H9 (cell line): Measurements from ENCODE around the gene POLR2J. TPM values are rescaled to one million over a fixed set of nuclear protein-coding genes. Genes with fewer than 3 reads are reported as not detected.
"Not testable (repeated sequence)": the region's sequence is repeated elsewhere in the genome, so short reads cannot be mapped to it uniquely, and the experiment has no call there.

Experiments
- DNase-seq: peaks from one replicate; pipeline ENCODE4 v3.0.0-alpha.2; 2017
- H2AFZ ChIP-seq: one replicate; pipeline ENCODE4 v1.6.1; 2013; ENCODE audit warnings: mild to moderate bottlenecking, low read length, control low read depth, moderate library complexity
- H2AK5ac ChIP-seq: 2 replicates; pipeline ENCODE4 v1.6.1; 2013; ENCODE audit warnings: low read length, control low read depth, mixed read lengths; ENCODE audit not compliant: insufficient read length
- H2BK120ac ChIP-seq: one replicate; pipeline ENCODE4 v1.6.1; 2013; ENCODE audit warnings: low read depth, mild to moderate bottlenecking, low read length, control low read depth, inconsistent platforms; ENCODE audit not compliant: poor library complexity, severe bottlenecking
- H2BK12ac ChIP-seq: 2 replicates; pipeline ENCODE4 v1.6.1; 2013; ENCODE audit warnings: low read length, control low read depth, mixed read lengths, low read depth; ENCODE audit not compliant: insufficient read length
- H2BK15ac ChIP-seq: 2 replicates; pipeline ENCODE4 v1.6.1; 2013; ENCODE audit warnings: low read depth, low read length, control low read depth
- H2BK20ac ChIP-seq: one replicate; pipeline ENCODE4 v1.6.1; 2013; ENCODE audit warnings: low read depth, mild to moderate bottlenecking, low read length, control low read depth, inconsistent platforms; ENCODE audit not compliant: poor library complexity, severe bottlenecking
- H2BK5ac ChIP-seq: 2 replicates; pipeline ENCODE4 v1.6.1; 2013; ENCODE audit warnings: low read length, control low read depth, mixed read lengths; ENCODE audit not compliant: insufficient read length
- H3K14ac ChIP-seq: 2 replicates; pipeline ENCODE4 v1.6.1; 2013; ENCODE audit warnings: low read length, control low read depth; ENCODE audit not compliant: insufficient read depth
- H3K18ac ChIP-seq: 2 replicates; pipeline ENCODE4 v1.6.1; 2013; ENCODE audit warnings: low read depth, mild to moderate bottlenecking, mixed read lengths, low read length, control low read depth; ENCODE audit not compliant: insufficient read length
- H3K23ac ChIP-seq: 2 replicates; pipeline ENCODE4 v1.6.1; 2013; ENCODE audit warnings: low read length, control low read depth, mixed read lengths, low read depth; ENCODE audit not compliant: insufficient read length
- H3K23me2 ChIP-seq: 2 replicates; pipeline ENCODE4 v1.6.1; 2013; ENCODE audit warnings: low read depth, mild to moderate bottlenecking, mixed read lengths, low read length, control low read depth; ENCODE audit not compliant: insufficient read length, poor library complexity, severe bottlenecking
- H3K27ac ChIP-seq: 2 replicates; pipeline ENCODE4 v1.5.1; 2013; ENCODE audit warnings: low read length, control low read depth, mixed read lengths, low read depth; ENCODE audit not compliant: insufficient read length
- H3K27me3 ChIP-seq: 2 replicates; pipeline ENCODE4 v1.6.1; 2013; ENCODE audit warnings: low read length, control low read depth, inconsistent platforms; ENCODE audit not compliant: insufficient read depth
- H3K4ac ChIP-seq: 2 replicates; pipeline ENCODE4 v1.6.1; 2013; ENCODE audit warnings: low read depth, mild to moderate bottlenecking, control low read depth, inconsistent platforms, low read length, moderate library complexity
- H3K4me1 ChIP-seq: 2 replicates; pipeline ENCODE4 v1.6.1; 2013; ENCODE audit warnings: low read length, control low read depth, inconsistent platforms; ENCODE audit not compliant: insufficient read depth
- H3K4me2 ChIP-seq: 2 replicates; pipeline ENCODE4 v1.6.1; 2013; ENCODE audit warnings: low read length, control low read depth, mixed read lengths; ENCODE audit not compliant: insufficient read length, insufficient read depth
- H3K56ac ChIP-seq: 2 replicates; pipeline ENCODE4 v1.6.1; 2013; ENCODE audit warnings: low read depth, mild to moderate bottlenecking, mixed read lengths, low read length, control low read depth; ENCODE audit not compliant: insufficient read length
- H3K79me1 ChIP-seq: 2 replicates; pipeline ENCODE4 v1.6.1; 2013; ENCODE audit warnings: low read depth, mild to moderate bottlenecking, moderate library complexity, low read length, control low read depth, inconsistent platforms; ENCODE audit not compliant: insufficient read depth, poor library complexity, severe bottlenecking
- H3K79me2 ChIP-seq: 2 replicates; pipeline ENCODE4 v1.6.1; 2013; ENCODE audit warnings: low read length, control low read depth, inconsistent platforms; ENCODE audit not compliant: insufficient read depth
- H3K9ac ChIP-seq: 2 replicates; pipeline ENCODE4 v1.6.1; 2013; ENCODE audit warnings: low read length, control low read depth, mixed read lengths; ENCODE audit not compliant: insufficient read length; ENCODE audit errors: extremely low read depth
- H3K9me3 ChIP-seq: one replicate; pipeline ENCODE4 v1.6.1; 2013; ENCODE audit warnings: low read depth, low read length, inconsistent platforms; ENCODE audit not compliant: control insufficient read depth
- H3T11ph ChIP-seq: one replicate; pipeline ENCODE4 v1.6.1; 2013; ENCODE audit warnings: mild to moderate bottlenecking, low read length, control low read depth, inconsistent platforms
- H4K20me1 ChIP-seq: one replicate; pipeline ENCODE4 v1.6.1; 2013; ENCODE audit not compliant: control insufficient read depth, insufficient read length, insufficient read depth
- H4K5ac ChIP-seq: 2 replicates; pipeline ENCODE4 v1.6.1; 2013; ENCODE audit warnings: low read depth, mild to moderate bottlenecking, mixed read lengths, low read length, control low read depth; ENCODE audit not compliant: insufficient read length
- H4K8ac ChIP-seq: replicated peaks from 2 replicates; pipeline ENCODE4 v1.6.1; 2013; ENCODE audit warnings: low read length, control low read depth, mixed read lengths, low read depth; ENCODE audit not compliant: insufficient read length
- H4K91ac ChIP-seq: 2 replicates; pipeline ENCODE4 v1.6.1; 2013; ENCODE audit warnings: low read depth, mild to moderate bottlenecking, moderate library complexity, mixed read lengths, low read length, control low read depth; ENCODE audit not compliant: insufficient read length
- H3K27ac Mint-ChIP-seq, 3 experiments: 2 replicates in 2 of 3; 3 replicates in 1 of 3; pipeline ENCODE4 v1.8.0; 2020 to 2021; ENCODE audit warnings: mixed read lengths in 3 of 3, mild to moderate bottlenecking in 1 of 3, moderate library complexity in 1 of 3
- H3K27me3 Mint-ChIP-seq: 2 replicates; pipeline ENCODE4 v1.8.0; 2021; ENCODE audit warnings: low read depth, mild to moderate bottlenecking, moderate library complexity, mixed read lengths
- H3K36me3 Mint-ChIP-seq, 3 experiments: 2 replicates in 2 of 3; 3 replicates in 1 of 3; pipeline ENCODE4 v1.8.0; 2020 to 2021; ENCODE audit warnings: low read depth in 3 of 3, mixed read lengths in 3 of 3; ENCODE audit not compliant: insufficient read depth in 1 of 3
- H3K4me1 Mint-ChIP-seq, 2 experiments: 2 replicates each; pipeline ENCODE4 v1.8.0; 2020; ENCODE audit warnings: mixed read lengths in 2 of 2
- H3K4me3 Mint-ChIP-seq, 2 experiments: 2 replicates in 1 of 2; 3 replicates in 1 of 2; pipeline ENCODE4 v1.8.0; 2020 to 2021; ENCODE audit warnings: mild to moderate bottlenecking in 2 of 2, mixed read lengths in 2 of 2, moderate library complexity in 1 of 2
- H3K9me3 Mint-ChIP-seq, 2 experiments: 2 replicates in 1 of 2; 3 replicates in 1 of 2; pipeline ENCODE4 v1.8.0; 2020; ENCODE audit warnings: mild to moderate bottlenecking in 2 of 2, mixed read lengths in 2 of 2, moderate library complexity in 1 of 2
- WGBS: extraction: QIAGEN DNeasy Blood & Tissue Kit; methylation state at CpG from one replicate; pipeline ENCODE4 v1.1.7; 2013; ENCODE audit warnings: missing lambda C conversion rate, low lambda C conversion rate, mixed read lengths; ENCODE audit not compliant: insufficient read length; ENCODE audit errors: extremely low coverage; 5-methylcytosine and 5-hydroxymethylcytosine counted together
- total RNA-seq: library from RNA; stranded (reverse); gene quantifications from 2 replicates; pipeline ENCODE4 v1.2.1, GENCODE V29; 2021

POLR2J gene
- total RNA-seq, 1 experiment from 2014 or later, result 58.5 TPM

GRCh38 chr7:102503141-102503540 is 24.4 kb upstream of the POLR2J start:
- not testable (repeated sequence) for H3K18ac ChIP-seq, H2BK15ac ChIP-seq, H4K91ac ChIP-seq, DNase-seq, H3K9me3 Mint-ChIP-seq, H2BK12ac ChIP-seq, H4K8ac ChIP-seq, H4K20me1 ChIP-seq, H3K4ac ChIP-seq, H2BK120ac ChIP-seq, H3K79me1 ChIP-seq, H2BK5ac ChIP-seq, H2BK20ac ChIP-seq, H2AK5ac ChIP-seq, H3K23ac ChIP-seq, H3K4me3 Mint-ChIP-seq, H3K27ac Mint-ChIP-seq, H2AFZ ChIP-seq, H3K4me1 ChIP-seq, H3K14ac ChIP-seq, H3T11ph ChIP-seq, H3K27ac ChIP-seq, H3K9ac ChIP-seq, H3K23me2 ChIP-seq, H3K4me1 Mint-ChIP-seq, H3K4me2 ChIP-seq, H3K79me2 ChIP-seq, H3K56ac ChIP-seq, H3K27me3 Mint-ChIP-seq, H3K9me3 ChIP-seq, H3K36me3 Mint-ChIP-seq, H3K27me3 ChIP-seq, H4K5ac ChIP-seq
- no CpG with 5 or more reads among the region's 12 CpGs for WGBS

GRCh38 chr7:102498321-102498720 is 19.6 kb upstream of the POLR2J start:
- not testable (repeated sequence) for H4K8ac ChIP-seq, H3K79me2 ChIP-seq, H4K91ac ChIP-seq, H2BK20ac ChIP-seq, H3K4me2 ChIP-seq, H4K20me1 ChIP-seq, H3K4me1 Mint-ChIP-seq, H3K9me3 Mint-ChIP-seq, H3K23ac ChIP-seq, H3T11ph ChIP-seq, H3K79me1 ChIP-seq, H3K9ac ChIP-seq, H2AK5ac ChIP-seq, H3K27ac ChIP-seq, H2BK120ac ChIP-seq, H3K27me3 Mint-ChIP-seq, H3K18ac ChIP-seq, H3K27ac Mint-ChIP-seq, H3K9me3 ChIP-seq, H2BK12ac ChIP-seq, H3K36me3 Mint-ChIP-seq, H4K5ac ChIP-seq, H3K27me3 ChIP-seq, H3K23me2 ChIP-seq, H3K14ac ChIP-seq, H2BK15ac ChIP-seq, DNase-seq, H3K56ac ChIP-seq, H2BK5ac ChIP-seq, H2AFZ ChIP-seq, H3K4ac ChIP-seq, H3K4me1 ChIP-seq, H3K4me3 Mint-ChIP-seq
- WGBS, result no CpG with 5 or more reads among the region's 16 CpGs
